Ovary (tissue), 10 donors: ENCODE results near the gene KCTD18. TPM values are rescaled to one million over a fixed set of nuclear protein-coding genes. Genes with fewer than 3 reads are reported as not detected.

ENCODE experiments used
- DNase-seq, 5 donors: peaks; one replicate each; pipeline ENCODE4 v3.0.0-alpha.2; 2019 to 2020
- H3K27ac ChIP-seq, 2 donors: fragments of 200-600 bp; one replicate each; pipeline versions ENCODE4 v1.5.1 to v1.8.0; 2019 to 2022
- H3K27me3 ChIP-seq: fragments of 200-600 bp; one replicate; pipeline ENCODE4 v1.8.0; 2022
- H3K36me3 ChIP-seq: fragments of 200-600 bp; sonication (generic); one replicate; pipeline ENCODE4 v1.5.1; 2019
- H3K4me1 ChIP-seq: one replicate; pipeline ENCODE4 v1.8.1; 2013; ENCODE audit warnings: mild to moderate bottlenecking, moderate library complexity; ENCODE audit not compliant: insufficient read depth
- H3K4me3 ChIP-seq: fragments of 200-600 bp; sonication (generic); one replicate; pipeline ENCODE4 v1.5.1; 2017
- H3K9me3 ChIP-seq, 2 donors: fragments of 200-600 bp in 1 of 2; sonication (generic) in 1 of 2; one replicate each; pipeline versions ENCODE4 v1.5.1 to v1.8.1; 2013 to 2019; ENCODE audit warnings: mild to moderate bottlenecking in 1 of 2, moderate library complexity in 1 of 2
- EP300 ChIP-seq: sonication (generic); formaldehyde crosslinking; IDR thresholded peaks from one replicate; pipeline ENCODE4 v1.6.1; 2017; ENCODE audit warnings: antibody characterized with exemption
- POLR2A ChIP-seq: fragments of 450-650 bp; IDR thresholded peaks from one replicate; pipeline ENCODE4 v1.6.1; 2017; ENCODE audit warnings: antibody characterized with exemption, mild to moderate bottlenecking, moderate library complexity
- WGBS, 3 donors: extraction: QIAGEN DNeasy Blood & Tissue Kit in 1 of 3; methylation state at CpG; one replicate each; pipeline versions ENCODE4 v1.1.5 to v1.1.7; 2013 to 2017; 5-methylcytosine and 5-hydroxymethylcytosine counted together
- intact Hi-C, 4 donors: fragments of 100-400 bp; cut with DNase I; formaldehyde crosslinking; loops; one replicate each; pipeline versions ENCODE4 v1.11.0 to v1.15.1; 2022 to 2023
- long read RNA-seq, 3 donors: library from polyadenylated mRNA in 2 of 3; unstranded in 2 of 3; transcript quantifications; one replicate each; pipeline ENCODE4 v2.0.0 and lab custom pipeline, GENCODE V29; 2021 to 2026
- polyA plus RNA-seq, 2 donors: library from polyadenylated mRNA; stranded (reverse); fragments of 200-250 nt in 1 of 2; fragments of 350-450 nt in 1 of 2; fragmentation: Illumina TruSeq in 1 of 2; extraction: RNeasy Lipid Tissue Mini Kit (QIAGEN cat#74804) in 1 of 2; gene quantifications; one replicate each; pipeline ENCODE4 v1.2.3, GENCODE V29; 2013 to 2014
- total RNA-seq, 7 donors: library from RNA; depleted of rRNA in 2 of 7; stranded (reverse); fragments of >200 nt in 2 of 7; fragmentation: NEBNext Ultra II Directional in 3 of 7; extraction: Animal tissue kit (Norgen Biotek cat#: 25700) in 3 of 7; gene quantifications; one replicate each; pipeline versions ENCODE4 v1.1.0 to v1.2.4, GENCODE V29; 2016 to 2023
- TF ChIP-seq, protein P1 (sequence below), 3 donors: fragments of 450-650 bp in 2 of 3; fragments of 200-600 bp in 1 of 3; IDR thresholded peaks; one replicate each; pipeline versions ENCODE4 v1.5.1 to v1.8.0; 2016 to 2022; ENCODE audit warnings: antibody characterized with exemption in 3 of 3, mild to moderate bottlenecking in 1 of 3
- donor health status: DM: no; HTN: no; CAD: no; lungs with moderate emphysema.
- donor health status: DM: no; HTN: no; CAD: no.
- donor health status: Bipolar disorder and iron deficiency.
- donor health status: DM: yes; HTN: yes; CAD: no.
- donor health status: DM: no; HTN: no; CAD: no.
- donor health status: DM: yes; HTN: yes; CAD: no.

The KCTD18 gene
- total RNA-seq (10 to 100 TPM in 6 of 7 donors, 1 to 10 TPM in 1; 9.5 to 15.1 (median 12.1) TPM), polyA plus RNA-seq (10 to 100 TPM; 12.0 to 14.6 TPM)
- long read RNA-seq, donor 1, transcript KCTD18-202 (7 exons, 2,556 nt): major isoform, 21 of 36 reads
- long read RNA-seq, donor 1, partial matches to known transcripts: 12 of 36 reads
- long read RNA-seq, donor 1, other reads (novel, unspliced or antisense): 2 of 36 reads
- long read RNA-seq, donor 2, partial matches to known transcripts: 69 of 72 reads
- long read RNA-seq, donor 2, other reads (novel, unspliced or antisense): 0 of 72 reads
- long read RNA-seq, donor 3, transcript KCTD18-202 (7 exons, 2,556 nt): minor isoform, 8 of 31 reads
- long read RNA-seq, donor 3, transcript KCTD18-201 (7 exons, 2,940 nt): major isoform, 13 of 31 reads
- long read RNA-seq, donor 3, partial matches to known transcripts: 5 of 31 reads
- long read RNA-seq, donor 3, other reads (novel, unspliced or antisense): 5 of 31 reads

DNA sequence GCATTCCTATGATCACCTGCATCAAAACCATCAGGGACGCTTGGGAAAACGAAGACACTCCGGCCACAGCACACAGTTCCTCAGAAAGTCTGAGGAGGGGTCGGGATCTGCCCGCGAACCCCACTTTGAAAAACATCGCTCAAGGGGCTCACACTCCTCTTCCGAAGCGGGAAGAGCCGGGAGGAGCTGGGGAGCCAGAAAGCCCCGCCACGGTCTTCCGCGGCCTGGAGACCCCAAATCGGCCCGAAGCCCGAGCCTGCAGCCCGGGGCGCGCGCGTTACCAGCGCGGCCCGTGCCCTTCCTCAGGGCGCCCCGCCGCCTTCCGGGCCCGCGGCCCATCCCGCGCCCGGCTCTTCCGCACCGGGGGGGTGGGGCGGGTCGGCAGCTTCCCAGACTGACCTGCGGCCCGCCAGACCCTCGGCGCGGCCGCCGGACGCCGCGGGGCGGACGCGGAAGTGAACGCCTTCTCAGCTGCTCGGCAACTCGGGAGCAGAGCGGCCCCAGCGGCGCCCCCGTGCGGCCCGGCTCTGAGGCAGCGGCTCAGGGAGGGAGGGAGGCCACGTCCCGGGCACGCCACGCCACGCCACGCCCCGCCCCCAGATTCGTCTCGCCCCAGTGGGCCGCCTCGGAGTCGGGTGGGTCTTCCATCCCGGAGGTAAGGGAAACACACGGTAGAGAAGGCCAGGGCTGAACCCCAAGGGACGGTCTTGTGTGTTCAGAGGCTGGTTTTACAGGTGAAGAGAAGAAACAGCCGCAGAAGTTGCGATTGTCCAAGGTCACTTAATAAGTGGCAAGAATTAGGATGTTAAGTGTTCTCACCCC lies at the start of gene KCTD18:
TSS of gene KCTD18 (minus strand) at position 457 of the 822 bp plus-strand sequence. CDS start 3,052 bp downstream, outside the sequence.
- TF ChIP-seq POLR2A (peak; percentile 82), EP300 (no peak)
- TF ChIP-seq, protein P1, sequence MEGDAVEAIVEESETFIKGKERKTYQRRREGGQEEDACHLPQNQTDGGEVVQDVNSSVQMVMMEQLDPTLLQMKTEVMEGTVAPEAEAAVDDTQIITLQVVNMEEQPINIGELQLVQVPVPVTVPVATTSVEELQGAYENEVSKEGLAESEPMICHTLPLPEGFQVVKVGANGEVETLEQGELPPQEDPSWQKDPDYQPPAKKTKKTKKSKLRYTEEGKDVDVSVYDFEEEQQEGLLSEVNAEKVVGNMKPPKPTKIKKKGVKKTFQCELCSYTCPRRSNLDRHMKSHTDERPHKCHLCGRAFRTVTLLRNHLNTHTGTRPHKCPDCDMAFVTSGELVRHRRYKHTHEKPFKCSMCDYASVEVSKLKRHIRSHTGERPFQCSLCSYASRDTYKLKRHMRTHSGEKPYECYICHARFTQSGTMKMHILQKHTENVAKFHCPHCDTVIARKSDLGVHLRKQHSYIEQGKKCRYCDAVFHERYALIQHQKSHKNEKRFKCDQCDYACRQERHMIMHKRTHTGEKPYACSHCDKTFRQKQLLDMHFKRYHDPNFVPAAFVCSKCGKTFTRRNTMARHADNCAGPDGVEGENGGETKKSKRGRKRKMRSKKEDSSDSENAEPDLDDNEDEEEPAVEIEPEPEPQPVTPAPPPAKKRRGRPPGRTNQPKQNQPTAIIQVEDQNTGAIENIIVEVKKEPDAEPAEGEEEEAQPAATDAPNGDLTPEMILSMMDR (IDR thresholded peaks at IDR 0.05): peak; percentile 73 to 94 (median 89)
- H3K9me3 ChIP-seq: no peaks in the 10 kb centered on the region
- H3K27ac ChIP-seq: peak within 1 kb of the TSS; percentile 0 to 70
- H3K4me1 ChIP-seq: peaks cover 6% of the 10 kb centered on the region
- peak; percentile 92 to 96 (median 95) for DNase-seq
- intact Hi-C loops: no loop called here
- no peaks in the 10 kb centered on the region for H3K36me3 ChIP-seq
- WGBS, 3 donors: 0 to 1% (median 0%) methylated on average over 40 to 78 of the region's 78 CpGs
- no peaks in the 10 kb centered on the region for H3K27me3 ChIP-seq
- peak within 1 kb of the TSS; percentile 65 for H3K4me3 ChIP-seq

DNA sequence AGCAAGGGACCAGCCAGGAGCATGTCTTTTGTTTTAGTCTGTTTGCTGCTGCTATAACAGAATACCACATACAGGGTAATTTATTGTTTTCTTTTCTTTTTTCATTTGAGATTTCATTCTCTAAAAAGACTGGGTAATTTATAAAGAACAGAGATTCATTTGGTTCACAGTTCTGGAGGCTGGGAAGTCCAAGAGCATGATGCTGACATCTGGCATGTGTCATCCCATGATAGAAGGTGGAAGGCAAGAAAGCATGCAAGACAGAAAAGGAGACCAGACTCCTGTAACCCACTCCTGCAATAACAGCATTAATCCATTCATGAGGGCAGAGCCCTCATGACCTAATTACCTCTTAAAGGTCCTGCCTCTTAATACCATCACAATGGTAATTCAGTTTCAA lies 30.9 kb upstream of the KCTD18 start:
- H3K4me3 ChIP-seq: no peak overlapping the region

DNA sequence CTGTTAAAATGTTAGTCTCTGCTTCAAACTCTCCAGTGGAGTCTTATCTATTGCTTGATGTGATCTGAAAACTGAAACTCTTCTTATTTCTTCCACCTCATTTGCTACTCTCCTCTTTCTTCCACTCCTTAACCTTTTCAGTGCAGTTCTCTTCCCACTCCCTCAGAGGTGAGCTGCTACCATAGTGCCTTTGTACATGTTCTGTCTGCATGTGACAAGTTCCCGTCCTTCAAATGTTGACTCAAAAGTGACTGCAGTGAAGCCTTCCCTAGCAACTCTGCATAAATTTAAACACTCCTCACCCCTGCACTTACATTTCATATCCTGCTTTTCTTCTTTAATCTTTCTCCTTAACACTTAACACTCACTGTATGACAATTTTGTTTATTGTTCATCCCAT lies 28.3 kb upstream of the KCTD18 start:
- WGBS, 3 donors: 94 to 98% (median 97%) methylated on average over 1 of the region's 1 CpG
- no peaks in the 10 kb centered on the region for H3K9me3 ChIP-seq
- H3K27ac ChIP-seq: no peak overlapping the region
- no peaks in the 10 kb centered on the region for H3K36me3 ChIP-seq
- H3K4me1 ChIP-seq: peaks cover 4% of the 10 kb centered on the region
- no peak for DNase-seq
- H3K27me3 ChIP-seq: no peaks in the 10 kb centered on the region
- TF ChIP-seq EP300: no peak
- no peak for TF ChIP-seq POLR2A
- TF ChIP-seq, protein P1 (IDR thresholded peaks at IDR 0.05): no peak
- no peak overlapping the region for H3K4me3 ChIP-seq
- intact Hi-C loops: no loop called here

More for the DNA sequence above, 30.9 kb upstream of the KCTD18 start:
- Histone ChIP-seq H3K4me1 (no peaks in the 10 kb centered on the region), H3K36me3 (no peaks in the 10 kb centered on the region), H3K9me3 (no peaks in the 10 kb centered on the region), H3K27ac (no peak overlapping the region), H3K27me3 (no peaks in the 10 kb centered on the region)
- intact Hi-C loops: no loop called here
- DNase-seq: no peak
- TF ChIP-seq, protein P1 (IDR thresholded peaks at IDR 0.05): no peak
- TF ChIP-seq EP300 (no peak), POLR2A (no peak)

DNA sequence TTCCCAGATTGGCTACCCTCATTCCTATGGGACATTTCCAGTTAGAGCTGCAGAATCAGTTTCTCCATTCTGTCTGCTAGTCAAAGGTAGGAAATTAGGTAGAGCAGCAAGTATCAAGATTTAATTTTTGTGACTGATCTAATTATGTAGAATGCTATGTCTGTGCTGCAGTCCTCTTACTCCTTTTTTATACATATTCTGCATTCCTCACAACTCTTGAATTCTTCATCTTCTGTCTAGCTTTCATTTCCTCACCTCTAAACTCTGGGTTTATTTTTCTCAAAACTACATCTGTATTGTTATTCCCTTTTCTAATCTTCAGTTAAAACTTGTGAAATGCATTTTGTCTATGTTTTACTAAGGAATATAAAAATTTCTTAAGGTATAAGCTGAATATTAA lies 24.7 kb upstream of the KCTD18 start:
- TF ChIP-seq EP300: no peak
- TF ChIP-seq, protein P1 (IDR thresholded peaks at IDR 0.05): no peak
- no peak for TF ChIP-seq POLR2A
- no peaks in the 10 kb centered on the region for H3K36me3 ChIP-seq
- no peak for DNase-seq
- intact Hi-C loops: no loop called here
- no peak overlapping the region for H3K4me3 ChIP-seq
- no peaks in the 10 kb centered on the region for H3K27me3 ChIP-seq
- H3K4me1 ChIP-seq: peaks cover 4% of the 10 kb centered on the region
- H3K27ac ChIP-seq: no peak overlapping the region
- H3K9me3 ChIP-seq: no peaks in the 10 kb centered on the region
